GM21786 (cell line): Measurements from ENCODE around the gene LEMD1.
"Not testable (repeated sequence)": the region's sequence is repeated elsewhere in the genome, so short reads cannot be mapped to it uniquely, and the experiment has no call there.

Source experiments
- ATAC-seq: cut with Tn5 transposase; IDR thresholded peaks from one replicate; pipeline ENCODE4 v1.9.1; 2021; ENCODE audit not compliant: unreplicated experiment

LEMD1 gene

GRCh38 chr1:205447457-205448341 is 25.8 kb upstream of the LEMD1 start:
- ATAC-seq = no peak

GRCh38 chr1:205446828-205447227 is 25.0 kb upstream of the LEMD1 start:
- ATAC-seq = no peak

DNA sequence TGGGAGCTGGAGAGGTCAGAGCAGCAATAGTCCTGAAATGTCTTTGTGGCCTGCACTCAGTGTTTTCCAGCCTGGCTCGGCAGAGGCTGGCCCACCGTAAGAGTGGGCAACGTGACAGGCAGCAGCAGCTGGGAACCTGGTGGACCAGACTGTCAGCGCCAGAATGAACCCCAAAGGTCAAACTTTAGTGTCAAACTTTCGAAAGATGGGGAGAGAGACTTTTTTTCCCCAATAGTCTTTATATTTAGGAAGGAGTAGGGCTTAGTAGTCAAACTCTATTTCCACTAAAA is 23.7 kb upstream of the LEMD1 start:
- ATAC-seq = no peak

- no peak for ATAC-seq
Observed at GRCh38 chr1:205444931-205445645, 23.2 kb upstream of the LEMD1 start.

DNA sequence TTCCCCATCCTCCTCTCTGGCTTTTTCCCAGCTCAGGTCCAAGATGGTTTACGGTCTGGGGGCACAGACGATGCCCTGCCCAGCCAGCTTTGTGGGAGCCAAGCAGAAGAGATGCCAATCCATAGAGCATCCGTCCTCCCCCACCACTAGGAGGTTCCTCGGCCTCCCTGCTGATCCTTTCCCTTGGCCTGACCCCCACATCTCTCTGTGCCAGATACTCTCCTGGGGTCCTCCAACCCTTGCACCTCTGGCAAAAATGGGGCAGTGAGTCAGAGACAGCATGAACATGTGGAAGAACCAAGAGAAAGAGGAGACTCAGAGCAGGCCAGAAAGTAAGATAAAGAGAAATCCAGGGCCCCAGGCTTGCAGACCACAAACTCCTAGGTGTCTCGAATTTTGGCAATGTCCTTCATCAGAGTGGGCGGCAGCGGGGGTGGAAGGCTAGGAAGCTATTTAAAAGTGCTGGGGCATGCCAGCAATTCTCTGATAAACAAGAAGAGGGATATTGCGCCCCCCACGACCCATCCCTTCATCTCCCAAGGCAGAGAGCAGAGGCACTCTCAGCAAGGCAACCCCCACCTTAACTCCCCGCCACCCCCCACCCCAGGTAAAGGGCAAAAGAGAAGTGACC is 22.6 kb upstream of the LEMD1 start:
- ATAC-seq = no peak

DNA sequence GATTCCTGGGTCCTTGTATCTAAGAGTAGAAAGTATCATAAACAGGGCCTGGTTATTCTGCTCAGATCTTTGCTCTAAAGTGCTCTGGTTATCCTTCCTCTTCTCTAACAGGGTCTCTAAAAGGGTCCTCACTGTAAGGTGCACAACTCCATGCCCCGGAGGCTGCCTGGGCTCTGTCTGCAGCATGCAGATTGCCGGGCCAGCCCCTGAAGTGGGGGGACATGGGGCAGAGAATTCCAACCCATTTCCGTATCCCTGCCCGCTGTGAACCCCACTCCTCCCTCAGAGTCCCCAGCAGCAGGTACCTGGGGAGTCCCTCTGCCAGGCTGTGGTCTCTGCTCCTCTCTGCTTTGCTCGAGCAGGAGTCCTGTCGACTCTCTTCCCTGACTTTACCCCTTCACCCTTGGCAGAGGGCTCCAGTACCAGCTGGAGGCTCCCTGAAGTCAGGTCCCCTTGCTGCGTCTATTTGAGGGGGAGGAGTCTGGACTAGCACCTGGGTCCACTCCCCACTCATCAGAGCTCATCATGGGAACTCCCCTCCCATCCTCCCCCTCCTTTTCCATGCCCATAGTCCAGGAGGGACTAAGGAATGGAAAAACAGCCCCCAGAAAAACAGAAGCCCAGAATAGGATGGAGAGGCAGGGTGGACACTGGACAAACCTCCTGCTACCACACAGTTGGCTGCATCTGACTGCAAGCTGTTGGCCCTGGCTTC is 21.9 kb upstream of the LEMD1 start:
- no peak for ATAC-seq

DNA sequence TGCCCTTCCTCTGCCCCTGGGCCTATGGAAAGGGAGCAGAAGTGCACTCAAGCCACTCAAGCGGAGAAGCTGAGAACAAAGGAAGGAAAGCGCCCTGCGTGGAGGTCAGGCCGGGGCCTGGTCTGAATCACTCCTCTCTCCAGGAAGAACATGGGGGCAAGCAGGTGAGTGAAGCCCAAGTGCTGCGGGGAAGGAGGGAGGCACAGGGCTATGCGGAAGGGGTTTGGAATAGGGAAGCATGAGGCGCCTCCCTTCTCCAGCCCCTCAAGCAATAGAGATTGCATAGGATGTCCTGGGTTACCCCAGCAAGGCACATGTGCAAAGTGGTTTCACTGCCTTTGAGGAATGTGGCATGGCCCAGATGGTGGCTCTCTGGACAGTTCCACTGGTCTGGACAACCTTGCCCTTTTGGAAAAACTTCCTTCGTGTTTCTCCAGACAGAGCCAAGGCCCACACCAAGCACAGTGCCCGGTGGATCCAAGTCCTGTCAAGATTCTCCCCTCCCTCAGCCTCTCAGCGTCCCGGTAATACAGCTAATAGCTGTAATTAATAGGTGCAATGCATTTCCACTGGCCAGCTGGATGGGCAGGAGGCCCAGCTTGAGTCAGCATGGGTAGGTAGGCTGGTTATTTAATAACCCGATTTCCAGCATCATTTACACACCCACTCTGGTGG is 20.3 kb upstream of the LEMD1 start:
- ATAC-seq = no peak

DNA sequence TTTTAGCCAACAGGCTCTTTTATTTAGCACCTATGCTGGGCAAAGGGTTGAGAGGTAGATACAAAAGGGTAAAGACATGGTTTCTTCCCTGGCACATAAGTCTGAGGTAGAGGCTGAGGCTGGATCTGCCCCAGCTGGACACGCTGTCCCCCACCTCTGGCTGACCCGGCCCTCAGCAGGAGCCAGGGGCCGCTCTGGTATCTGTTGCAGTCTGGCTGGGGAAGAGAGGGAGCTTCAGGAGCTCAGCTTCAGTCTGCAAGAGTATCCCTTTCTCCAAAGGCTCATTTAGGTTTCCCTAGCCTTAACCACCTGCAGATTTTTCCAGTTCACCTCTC is 19.8 kb upstream of the LEMD1 start:
- ATAC-seq = no peak

DNA sequence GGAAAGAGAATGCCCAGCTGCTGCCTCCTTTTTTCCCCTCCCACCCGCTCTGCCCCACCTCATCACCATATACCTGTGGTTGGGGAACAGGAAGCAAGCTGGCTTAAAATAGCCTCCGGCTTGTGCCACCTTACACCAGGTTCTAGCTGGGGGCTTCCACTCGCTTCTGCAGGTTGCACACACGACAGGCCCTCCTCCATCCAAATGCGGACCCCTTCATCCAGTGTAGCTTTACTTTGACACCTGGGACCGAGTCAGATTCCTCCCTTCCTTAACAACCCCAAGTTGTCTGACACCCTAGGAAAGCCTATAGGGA is 19.4 kb upstream of the LEMD1 start:
- ATAC-seq = no peak

- ATAC-seq = peak; percentile 70
Observed at GRCh38 chr1:205440476-205441317, 18.8 kb upstream of the LEMD1 start.

DNA sequence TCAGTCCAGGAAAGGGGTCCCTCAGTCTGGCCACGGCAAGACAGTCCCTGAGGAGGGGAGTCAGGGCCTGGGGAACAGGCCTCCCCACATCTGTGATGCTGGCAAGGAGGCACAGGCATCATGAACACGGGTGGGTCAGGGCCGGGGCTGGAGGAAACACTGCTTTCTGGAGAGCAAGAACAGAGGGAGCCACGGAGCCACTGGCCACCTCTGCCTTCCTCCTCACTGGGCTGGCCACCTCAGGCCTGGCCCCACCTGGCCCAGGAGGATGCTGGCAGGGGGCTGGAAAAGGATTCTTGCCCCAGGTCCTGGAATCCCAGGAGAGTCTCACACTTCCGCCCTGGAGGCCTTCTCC is 18.2 kb upstream of the LEMD1 start:
- ATAC-seq = no peak

DNA sequence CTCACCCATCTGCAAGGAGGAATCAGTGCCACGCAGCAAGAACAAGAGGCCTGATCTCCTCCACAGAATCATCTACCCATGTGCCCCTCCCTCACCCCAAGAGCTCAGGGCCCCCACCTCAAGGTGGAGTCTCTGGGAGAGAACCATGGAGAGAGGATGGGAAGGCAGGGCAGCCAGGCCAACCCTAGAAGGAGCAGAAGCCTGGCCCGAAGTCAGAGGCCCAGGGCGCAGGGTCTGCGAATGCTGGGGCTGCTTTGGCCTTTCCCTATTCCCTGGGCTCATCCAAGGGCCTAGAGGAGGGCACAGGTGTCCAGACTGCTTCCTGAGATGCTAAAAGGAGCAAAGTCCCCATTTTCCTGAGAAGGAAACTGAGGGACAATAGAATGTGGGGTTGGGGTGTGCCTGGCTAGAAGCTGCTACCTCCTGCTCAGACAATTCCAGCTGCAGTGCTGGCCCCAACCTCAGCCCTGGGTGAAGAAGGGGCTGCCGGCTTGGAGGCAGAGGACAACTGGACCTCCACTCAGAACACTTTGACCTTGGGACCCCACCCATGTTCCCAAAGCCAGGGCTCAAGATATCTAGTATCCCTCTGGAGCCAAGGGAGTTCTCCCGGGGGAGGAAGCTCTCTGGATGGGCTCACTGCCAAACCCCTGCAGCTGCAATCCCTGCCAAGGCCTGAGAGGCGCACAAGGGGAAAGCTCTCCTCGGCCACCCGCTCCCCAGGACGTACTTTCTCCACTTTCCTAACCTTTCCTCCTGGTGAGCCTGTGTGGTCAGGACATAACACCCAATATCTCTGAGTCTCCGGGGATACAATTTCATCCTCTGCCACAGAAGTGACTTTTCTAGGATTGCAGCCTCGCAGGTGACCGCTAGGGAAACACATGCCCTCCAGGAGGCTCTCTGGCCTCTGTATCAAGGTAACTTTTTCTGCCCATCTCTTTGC is 16.6 kb upstream of the LEMD1 start:
- ATAC-seq = no peak

GRCh38 chr1:205437570-205437969 is 15.7 kb upstream of the LEMD1 start:
- no peak for ATAC-seq

DNA sequence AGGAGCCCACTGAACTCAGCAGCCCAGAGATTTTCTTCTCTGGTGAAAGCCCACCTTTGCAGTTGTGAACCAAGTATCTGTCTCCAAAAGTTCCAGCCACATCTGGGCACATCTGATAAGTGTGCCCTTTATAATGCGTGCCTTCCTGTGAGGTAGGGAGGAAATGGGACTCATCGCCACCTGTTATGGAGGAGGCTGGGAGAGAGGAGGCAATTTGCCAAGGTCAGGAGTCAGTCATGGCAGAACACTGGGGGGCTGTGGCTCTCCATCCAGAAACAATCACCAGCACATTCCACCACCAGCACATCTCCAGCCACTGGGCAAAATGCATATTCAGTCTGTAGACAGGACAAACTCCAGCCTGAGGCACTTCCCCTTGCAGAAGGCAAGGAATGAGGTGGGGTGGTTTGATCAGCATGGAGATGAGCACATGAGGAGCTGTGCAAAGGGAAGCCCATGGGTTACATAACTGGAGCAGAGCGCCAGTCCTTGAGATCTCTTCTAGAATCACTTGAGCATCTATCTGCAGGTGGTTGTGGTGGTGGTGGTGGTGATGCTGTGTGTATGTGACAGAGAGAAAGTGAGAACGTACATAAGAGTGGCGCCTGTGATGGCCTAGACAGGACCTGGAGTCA is 15.0 kb upstream of the LEMD1 start:
- no peak for ATAC-seq

- no peak for ATAC-seq
Observed at GRCh38 chr1:205435578-205436573, 14.0 kb upstream of the LEMD1 start.

GRCh38 chr1:205434738-205435137 is 12.9 kb upstream of the LEMD1 start:
- ATAC-seq = no peak

DNA sequence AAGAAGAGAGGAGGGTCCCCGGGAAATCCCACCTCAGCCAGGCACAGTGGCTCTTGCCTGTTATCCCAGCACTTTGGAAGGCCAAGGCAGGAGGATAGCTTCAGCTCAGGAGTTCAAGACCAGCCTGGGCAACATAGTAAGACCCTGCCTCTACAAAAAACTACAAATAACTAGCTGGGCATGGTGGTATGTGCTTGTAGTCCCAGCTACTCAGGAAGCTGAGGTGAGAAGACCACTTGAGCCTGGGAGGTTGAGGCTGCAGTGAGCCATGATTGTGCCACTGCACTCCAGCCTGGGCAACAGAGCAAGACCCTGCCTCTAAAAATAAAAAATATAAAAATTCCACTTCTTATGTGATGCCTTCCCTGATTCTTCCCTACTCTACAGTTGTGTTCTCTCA is 10.8 kb upstream of the LEMD1 start:
- not testable (repeated sequence) for ATAC-seq

DNA sequence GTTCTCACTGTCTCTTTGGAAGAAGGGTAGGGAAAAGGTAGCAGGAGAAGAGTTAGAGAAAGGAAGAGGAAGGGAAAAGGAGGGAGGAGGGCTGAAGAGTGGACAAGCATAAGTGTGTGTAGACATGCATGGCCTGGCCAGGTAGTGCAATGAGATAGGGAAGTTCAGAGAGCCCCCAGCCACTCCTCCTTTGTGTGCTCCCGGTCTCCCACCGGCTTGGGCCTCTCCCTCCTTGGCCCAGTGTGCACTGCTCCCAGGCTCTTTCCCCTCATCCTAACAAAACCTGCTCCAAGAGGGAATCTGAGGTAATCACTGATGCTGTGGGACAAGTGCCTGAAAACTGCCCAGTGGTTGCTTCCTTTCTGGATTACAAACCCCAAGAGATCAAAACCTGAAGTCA is 10.3 kb upstream of the LEMD1 start:
- ATAC-seq = no peak
